ENCODE results near the gene KLHL20. TPM values are rescaled to one million over a fixed set of nuclear protein-coding genes. Genes with fewer than 3 reads are reported as not detected.
"Not testable (repeated sequence)": the region's sequence is repeated elsewhere in the genome, so short reads cannot be mapped to it uniquely, and the experiment has no call there.

Gene KLHL20
- total and polyA plus RNA-seq, 2 experiments from 2014 or later: 12.3 to 14.5 TPM

DNA sequence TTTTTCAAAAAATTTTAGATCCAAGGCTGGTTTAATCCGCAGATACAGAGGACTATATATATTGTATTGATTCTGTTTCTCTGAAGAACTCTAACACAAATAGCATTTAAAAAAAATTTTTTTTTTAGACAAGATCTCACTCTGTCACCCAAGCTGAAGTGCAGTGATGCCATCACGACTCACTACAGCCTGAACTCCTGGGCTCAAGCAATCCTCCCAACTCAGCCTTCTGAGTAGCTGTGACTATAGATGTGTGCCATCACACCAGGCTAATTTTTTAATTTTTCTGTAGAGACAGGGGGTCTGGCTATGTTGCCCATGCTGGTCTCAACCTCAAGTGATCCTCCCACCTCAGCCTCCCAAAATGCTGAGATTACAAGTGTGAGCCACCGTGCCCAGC lies 48.1 kb upstream of the KLHL20 start:
- no peaks in the 10 kb centered on the region for H3K36me3 ChIP-seq (ENCODE audit: insufficient read depth)
- H3K27me3 ChIP-seq (ENCODE audit: insufficient read depth): no peaks in the 10 kb centered on the region; the same call in 1 of the 2 replicates
- no peaks in the 10 kb centered on the region for H3F3A ChIP-seq (replicated peaks; ENCODE audit: low read depth)
- no peak overlapping the region for H3K4me2 ChIP-seq
- no peaks in the 10 kb centered on the region for H4K20me1 ChIP-seq (replicated peaks; ENCODE audit: insufficient read depth)
- H3K4me1 ChIP-seq (ENCODE audit: insufficient read depth): peaks cover 10% of the 10 kb centered on the region
- Mint-ChIP-seq H3K4me3 (no peak overlapping the region), H3K9me3 (no peaks in the 10 kb centered on the region), H3K27ac (no peak overlapping the region), H3K27me3 (ENCODE audit: insufficient read depth, low read depth, poor library complexity) (peaks cover 12% of the 10 kb centered on the region), H3K4me1 (peaks cover 21% of the 10 kb centered on the region), H3K36me3 (ENCODE audit: low read depth) (no peaks in the 10 kb centered on the region)
- DNase-seq (ENCODE audit: low spot score) (no peak), ATAC-seq (no peak)
- no peaks in the 10 kb centered on the region for H3K9me2 ChIP-seq (ENCODE audit: insufficient read depth)
- H3K79me2 ChIP-seq (replicated peaks; ENCODE audit: insufficient read depth): no peaks in the 10 kb centered on the region
- no peak overlapping the region for H3K4me3 ChIP-seq
- TF ChIP-seq POLR2AphosphoS5 (IDR thresholded peaks at IDR 0.05; ENCODE audit: low read depth) (no peak), ZNF114 (CRISPR knock-in tag; IDR thresholded peaks at IDR 0.05) (no peak), CREB1 (CRISPR knock-in tag; IDR thresholded peaks at IDR 0.05; ENCODE audit: low read depth) (no peak), STAT1 (IDR thresholded peaks at IDR 0.05; ENCODE audit: unreplicated experiment) (no peak)
- H2AFZ ChIP-seq: no peak overlapping the region
- no peak overlapping the region for H3K27ac ChIP-seq (ENCODE audit: low read depth)

DNA sequence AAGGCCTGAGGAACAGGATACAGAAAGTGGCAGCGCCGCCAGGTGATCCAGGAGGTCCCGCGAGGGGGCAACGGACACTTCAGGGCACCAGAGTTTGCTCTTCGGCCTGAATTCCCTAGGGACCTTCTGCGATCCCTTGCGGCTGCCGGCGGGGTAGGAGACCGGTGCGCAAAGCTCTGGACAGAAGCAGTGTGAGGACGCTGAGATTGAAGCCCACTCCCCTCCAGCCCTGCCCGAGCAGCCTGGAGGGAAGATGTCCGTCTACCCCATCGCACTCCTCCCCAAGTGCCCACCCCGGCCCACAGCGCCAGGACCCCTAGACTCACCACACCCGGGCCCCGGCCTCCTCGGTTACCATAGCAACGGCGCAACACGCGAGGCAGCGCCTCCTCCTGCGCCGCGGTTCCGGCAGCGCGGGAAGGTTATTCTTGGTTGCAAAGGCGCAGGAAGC lies 45.3 kb upstream of the KLHL20 start, which contains the start of gene ANKRD45:
ANKRD45 (minus strand) TSS at position 361 of the 451 bp plus-strand sequence. CDS start 10,433 bp downstream, outside the sequence.
- Mint-ChIP-seq H3K36me3 (ENCODE audit: low read depth) (no peaks in the 10 kb centered on the region), H3K9me3 (no peaks in the 10 kb centered on the region), H3K4me1 (peaks cover 21% of the 10 kb centered on the region), H3K27ac (peak within 1 kb of the TSS; percentile 90; the same call in 1 of the 2 replicates), H3K27me3 (ENCODE audit: insufficient read depth, low read depth, poor library complexity) (peaks cover 12% of the 10 kb centered on the region), H3K4me3 (peak within 1 kb of the TSS; percentile 82)
- Histone ChIP-seq H3K36me3 (ENCODE audit: insufficient read depth) (no peaks in the 10 kb centered on the region), H3K9me2 (ENCODE audit: insufficient read depth) (no peaks in the 10 kb centered on the region), H3K4me2 (peak within 1 kb of the TSS; percentile 57), H3K79me2 (replicated peaks; ENCODE audit: insufficient read depth) (no peaks in the 10 kb centered on the region), H3F3A (replicated peaks; ENCODE audit: low read depth) (no peaks in the 10 kb centered on the region), H3K4me1 (ENCODE audit: insufficient read depth) (peaks cover 10% of the 10 kb centered on the region), H4K20me1 (replicated peaks; ENCODE audit: insufficient read depth) (no peaks in the 10 kb centered on the region), H2AFZ (peak within 1 kb of the TSS; percentile 84), H3K4me3 (peak within 1 kb of the TSS; percentile 60), H3K27me3 (ENCODE audit: insufficient read depth) (no peaks in the 10 kb centered on the region; the same call in 1 of the 2 replicates), H3K27ac (ENCODE audit: low read depth) (no peak within 1 kb of the TSS)
- peak; percentile 95 for DNase-seq (ENCODE audit: low spot score)
- TF ChIP-seq, protein P1, sequence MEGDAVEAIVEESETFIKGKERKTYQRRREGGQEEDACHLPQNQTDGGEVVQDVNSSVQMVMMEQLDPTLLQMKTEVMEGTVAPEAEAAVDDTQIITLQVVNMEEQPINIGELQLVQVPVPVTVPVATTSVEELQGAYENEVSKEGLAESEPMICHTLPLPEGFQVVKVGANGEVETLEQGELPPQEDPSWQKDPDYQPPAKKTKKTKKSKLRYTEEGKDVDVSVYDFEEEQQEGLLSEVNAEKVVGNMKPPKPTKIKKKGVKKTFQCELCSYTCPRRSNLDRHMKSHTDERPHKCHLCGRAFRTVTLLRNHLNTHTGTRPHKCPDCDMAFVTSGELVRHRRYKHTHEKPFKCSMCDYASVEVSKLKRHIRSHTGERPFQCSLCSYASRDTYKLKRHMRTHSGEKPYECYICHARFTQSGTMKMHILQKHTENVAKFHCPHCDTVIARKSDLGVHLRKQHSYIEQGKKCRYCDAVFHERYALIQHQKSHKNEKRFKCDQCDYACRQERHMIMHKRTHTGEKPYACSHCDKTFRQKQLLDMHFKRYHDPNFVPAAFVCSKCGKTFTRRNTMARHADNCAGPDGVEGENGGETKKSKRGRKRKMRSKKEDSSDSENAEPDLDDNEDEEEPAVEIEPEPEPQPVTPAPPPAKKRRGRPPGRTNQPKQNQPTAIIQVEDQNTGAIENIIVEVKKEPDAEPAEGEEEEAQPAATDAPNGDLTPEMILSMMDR (conservative IDR thresholded peaks at IDR 0.05; ENCODE audit: low read depth in 2 of 2): peak in 1 of 2 experiments; percentile 50; a peak in 2 of 4 replicates
- TF ChIP-seq, protein P2, sequence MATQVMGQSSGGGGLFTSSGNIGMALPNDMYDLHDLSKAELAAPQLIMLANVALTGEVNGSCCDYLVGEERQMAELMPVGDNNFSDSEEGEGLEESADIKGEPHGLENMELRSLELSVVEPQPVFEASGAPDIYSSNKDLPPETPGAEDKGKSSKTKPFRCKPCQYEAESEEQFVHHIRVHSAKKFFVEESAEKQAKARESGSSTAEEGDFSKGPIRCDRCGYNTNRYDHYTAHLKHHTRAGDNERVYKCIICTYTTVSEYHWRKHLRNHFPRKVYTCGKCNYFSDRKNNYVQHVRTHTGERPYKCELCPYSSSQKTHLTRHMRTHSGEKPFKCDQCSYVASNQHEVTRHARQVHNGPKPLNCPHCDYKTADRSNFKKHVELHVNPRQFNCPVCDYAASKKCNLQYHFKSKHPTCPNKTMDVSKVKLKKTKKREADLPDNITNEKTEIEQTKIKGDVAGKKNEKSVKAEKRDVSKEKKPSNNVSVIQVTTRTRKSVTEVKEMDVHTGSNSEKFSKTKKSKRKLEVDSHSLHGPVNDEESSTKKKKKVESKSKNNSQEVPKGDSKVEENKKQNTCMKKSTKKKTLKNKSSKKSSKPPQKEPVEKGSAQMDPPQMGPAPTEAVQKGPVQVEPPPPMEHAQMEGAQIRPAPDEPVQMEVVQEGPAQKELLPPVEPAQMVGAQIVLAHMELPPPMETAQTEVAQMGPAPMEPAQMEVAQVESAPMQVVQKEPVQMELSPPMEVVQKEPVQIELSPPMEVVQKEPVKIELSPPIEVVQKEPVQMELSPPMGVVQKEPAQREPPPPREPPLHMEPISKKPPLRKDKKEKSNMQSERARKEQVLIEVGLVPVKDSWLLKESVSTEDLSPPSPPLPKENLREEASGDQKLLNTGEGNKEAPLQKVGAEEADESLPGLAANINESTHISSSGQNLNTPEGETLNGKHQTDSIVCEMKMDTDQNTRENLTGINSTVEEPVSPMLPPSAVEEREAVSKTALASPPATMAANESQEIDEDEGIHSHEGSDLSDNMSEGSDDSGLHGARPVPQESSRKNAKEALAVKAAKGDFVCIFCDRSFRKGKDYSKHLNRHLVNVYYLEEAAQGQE (IDR thresholded peaks at IDR 0.05; ENCODE audit: unreplicated experiment): no peak
- peak; percentile 51; the same call in 1 of the 2 replicates for TF ChIP-seq POLR2AphosphoS5 (IDR thresholded peaks at IDR 0.05; ENCODE audit: low read depth)
- peak; percentile 49 for TF ChIP-seq JUNB (IDR thresholded peaks at IDR 0.05; ENCODE audit: unreplicated experiment)
- peak; percentile 94 for ATAC-seq

DNA sequence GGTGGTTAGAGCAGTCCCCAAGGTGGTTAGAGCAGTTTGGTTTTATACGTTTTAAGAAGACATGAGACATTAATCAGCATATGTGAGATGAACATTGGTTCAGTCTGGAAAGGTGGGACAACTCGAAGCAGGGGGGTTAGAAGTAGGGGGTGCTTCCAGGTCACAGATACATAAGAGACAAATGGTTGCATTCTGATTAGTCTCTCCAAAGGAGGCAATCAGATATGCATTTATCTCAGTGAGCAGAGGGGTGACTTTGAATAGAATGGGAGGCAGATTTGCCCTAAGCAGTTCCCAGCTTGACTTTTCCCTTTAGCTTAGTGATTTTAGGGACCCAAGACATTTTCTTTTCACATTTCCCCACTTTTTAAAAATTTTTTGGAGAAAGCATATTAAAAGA lies 40.3 kb upstream of the KLHL20 start:
- H4K20me1 ChIP-seq (replicated peaks; ENCODE audit: insufficient read depth); H3K4me1 Mint-ChIP-seq: not testable (repeated sequence)

DNA sequence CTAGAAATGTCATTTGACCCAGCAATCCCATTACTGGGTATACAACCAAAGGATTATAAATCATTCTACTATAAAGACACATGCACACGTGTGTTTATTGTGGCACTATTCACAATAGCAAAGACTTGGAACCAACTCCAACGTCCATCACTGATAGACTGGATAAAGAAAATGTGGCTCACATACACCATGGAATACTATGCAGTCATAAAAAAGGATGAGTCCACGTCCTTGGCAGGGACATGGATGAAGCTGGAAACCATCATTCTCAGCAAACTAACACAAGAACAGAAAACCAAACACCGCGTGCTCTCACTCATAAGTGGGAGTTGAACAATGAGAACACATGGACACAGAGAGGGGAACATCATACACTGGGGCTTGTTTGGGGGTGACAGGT lies 34.6 kb upstream of the KLHL20 start:
- not testable (repeated sequence) for H3K27me3 Mint-ChIP-seq (ENCODE audit: insufficient read depth, low read depth, poor library complexity); DNase-seq (ENCODE audit: low spot score); H3K4me3 ChIP-seq; H3K9me2 ChIP-seq (ENCODE audit: insufficient read depth); H3K36me3 Mint-ChIP-seq (ENCODE audit: low read depth); H4K20me1 ChIP-seq (replicated peaks; ENCODE audit: insufficient read depth); H3F3A ChIP-seq (replicated peaks; ENCODE audit: low read depth); H3K4me2 ChIP-seq; H3K27ac ChIP-seq (ENCODE audit: low read depth); H3K27ac Mint-ChIP-seq; H3K27me3 ChIP-seq (ENCODE audit: insufficient read depth); H2AFZ ChIP-seq; H3K79me2 ChIP-seq (replicated peaks; ENCODE audit: insufficient read depth); H3K36me3 ChIP-seq (ENCODE audit: insufficient read depth); H3K4me3 Mint-ChIP-seq; ATAC-seq
- Mint-ChIP-seq H3K4me1 (peaks cover 18% of the 10 kb centered on the region), H3K9me3 (peaks cover 29% of the 10 kb centered on the region; the same call in 2 of the 3 replicates)
- H3K4me1 ChIP-seq (ENCODE audit: insufficient read depth): peaks cover 23% of the 10 kb centered on the region

More for the DNA sequence above, 40.3 kb upstream of the KLHL20 start:
- H3K27ac ChIP-seq (ENCODE audit: low read depth); H3K79me2 ChIP-seq (replicated peaks; ENCODE audit: insufficient read depth); H3K36me3 Mint-ChIP-seq (ENCODE audit: low read depth); H3K27ac Mint-ChIP-seq; H3F3A ChIP-seq (replicated peaks; ENCODE audit: low read depth); H2AFZ ChIP-seq; H3K4me3 ChIP-seq; H3K27me3 ChIP-seq (ENCODE audit: insufficient read depth); H3K36me3 ChIP-seq (ENCODE audit: insufficient read depth); DNase-seq (ENCODE audit: low spot score); H3K4me2 ChIP-seq; H3K4me1 ChIP-seq (ENCODE audit: insufficient read depth); H3K9me2 ChIP-seq (ENCODE audit: insufficient read depth); H3K27me3 Mint-ChIP-seq (ENCODE audit: insufficient read depth, low read depth, poor library complexity); H3K4me3 Mint-ChIP-seq; ATAC-seq: not testable (repeated sequence)
- peaks cover 22% of the 10 kb centered on the region; the same call in 2 of the 3 replicates for H3K9me3 Mint-ChIP-seq

Data from GM23338 (cell line).